GM18861 (cell line): Measurements from ENCODE around the gene SLC35F1.
A peak's percentile ranks its signal among the peaks of the same experiment; 100 is the strongest.

ENCODE experiments used
- ATAC-seq: cut with Tn5 transposase; IDR thresholded peaks from one replicate; pipeline ENCODE4 v1.9.1; 2021; ENCODE audit not compliant: unreplicated experiment

The SLC35F1 gene

GRCh38 chr6:118350881-118351430 lies 443.9 kb downstream of the SLC35F1 start:
- ATAC-seq = no peak

- no peak for ATAC-seq
These were observed 446.5 kb downstream of the SLC35F1 start for GRCh38 chr6:118353564-118353963.

GRCh38 chr6:118354641-118355040 lies 447.6 kb downstream of the SLC35F1 start:
- ATAC-seq = peak; percentile 98

GRCh38 chr6:118356054-118356453 lies 449.0 kb downstream of the SLC35F1 start:
- ATAC-seq = no peak

GRCh38 chr6:118356686-118357085 lies 449.6 kb downstream of the SLC35F1 start:
- no peak for ATAC-seq
